Activated T-cell treated with anti-CD3 and anti-CD28 coated beads, Interleukin-2, amount 50 U/mL, for 4 hours (primary cell): Measurements from ENCODE around the gene GPR89B. TPM values are rescaled to one million over a fixed set of nuclear protein-coding genes. Genes with fewer than 3 reads are reported as not detected.
"Not testable (repeated sequence)": the region's sequence is repeated elsewhere in the genome, so short reads cannot be mapped to it uniquely, and the experiment has no call there.

Experiments
- ATAC-seq, 2 donors: fragments of 200-7000 bp; cut with Tn5 transposase; one replicate each; pipeline ENCODE4 v1.10.0; 2021
- DNase-seq: peaks from one replicate; pipeline ENCODE4 v3.0.0-alpha.2; 2020
- H3K27me3 Mint-ChIP-seq: one replicate; pipeline ENCODE4 v1.8.0; 2021; ENCODE audit warnings: low read depth, mixed read lengths
- H3K36me3 Mint-ChIP-seq: one replicate; pipeline ENCODE4 v1.8.0; 2022; ENCODE audit warnings: mixed read lengths; ENCODE audit not compliant: insufficient read depth
- H3K4me1 Mint-ChIP-seq: one replicate; pipeline ENCODE4 v1.8.0; 2021; ENCODE audit warnings: low read depth, mixed read lengths
- H3K4me3 Mint-ChIP-seq: one replicate; pipeline ENCODE4 v1.8.0; 2021; ENCODE audit warnings: mild to moderate bottlenecking, moderate library complexity, mixed read lengths
- H3K9me3 Mint-ChIP-seq: one replicate; pipeline ENCODE4 v1.8.0; 2021; ENCODE audit warnings: mixed read lengths
- total RNA-seq, 3 donors: library from RNA; stranded (reverse); gene quantifications; one replicate each; pipeline ENCODE4 v1.2.1, GENCODE V29; 2021

GPR89B gene
- 10 to 100 TPM; 12.2 to 15.6 (median 12.9) TPM for total RNA-seq

GRCh38 chr1:147928236-147929132, at the start of gene GPR89B:
GPR89B (plus strand) TSS chr1:147928420; CDS start chr1:147928537, 117 bp downstream.
- not testable (repeated sequence) for H3K9me3 Mint-ChIP-seq, H3K36me3 Mint-ChIP-seq, H3K27me3 Mint-ChIP-seq
- peaks cover 31% of the 10 kb centered on the region for H3K4me1 Mint-ChIP-seq
- peak within 1 kb of the TSS; percentile 85 for H3K4me3 Mint-ChIP-seq
- peak; percentile 99 for ATAC-seq
- DNase-seq, result peak; percentile 92

- DNase-seq (no peak), ATAC-seq (no peak)
- Mint-ChIP-seq H3K9me3 (peaks cover 6% of the 10 kb centered on the region), H3K4me1 (no peaks in the 10 kb centered on the region), H3K4me3 (no peak overlapping the region), H3K27me3 (peaks cover 14% of the 10 kb centered on the region), H3K36me3 (no peaks in the 10 kb centered on the region)
Measured at GRCh38 chr1:147879911-147880310, 48.3 kb upstream of the GPR89B start.

- no peak for DNase-seq
- Mint-ChIP-seq H3K4me1 (no peaks in the 10 kb centered on the region), H3K36me3 (no peaks in the 10 kb centered on the region), H3K4me3 (no peak overlapping the region), H3K9me3 (peaks cover 6% of the 10 kb centered on the region), H3K27me3 (peaks cover 12% of the 10 kb centered on the region)
- no peak for ATAC-seq
Measured at GRCh38 chr1:147882535-147882934, 45.7 kb upstream of the GPR89B start.

GRCh38 chr1:147890177-147890790, 37.9 kb upstream of the GPR89B start:
- ATAC-seq (peak; percentile 88 to 89), DNase-seq (peak; percentile 45)
- no peak overlapping the region for H3K4me3 Mint-ChIP-seq
- no peaks in the 10 kb centered on the region for H3K36me3 Mint-ChIP-seq
- no peaks in the 10 kb centered on the region for H3K4me1 Mint-ChIP-seq
- no peaks in the 10 kb centered on the region for H3K9me3 Mint-ChIP-seq
- H3K27me3 Mint-ChIP-seq, result peaks cover 3% of the 10 kb centered on the region

- H3K27me3 Mint-ChIP-seq, result peaks cover 3% of the 10 kb centered on the region
- ATAC-seq, result no peak
- no peaks in the 10 kb centered on the region for H3K9me3 Mint-ChIP-seq
- H3K36me3 Mint-ChIP-seq, result no peaks in the 10 kb centered on the region
- H3K4me1 Mint-ChIP-seq, result no peaks in the 10 kb centered on the region
- no peak for DNase-seq
- H3K4me3 Mint-ChIP-seq, result no peak overlapping the region
Measured at GRCh38 chr1:147891088-147891487, 37.1 kb upstream of the GPR89B start.

- Mint-ChIP-seq H3K36me3 (no peaks in the 10 kb centered on the region), H3K27me3 (no peaks in the 10 kb centered on the region), H3K4me1 (no peaks in the 10 kb centered on the region), H3K9me3 (no peaks in the 10 kb centered on the region), H3K4me3 (no peak overlapping the region)
- DNase-seq (no peak), ATAC-seq (no peak)
Measured at GRCh38 chr1:147892216-147892615, 36.0 kb upstream of the GPR89B start.

- Mint-ChIP-seq H3K27me3 (no peaks in the 10 kb centered on the region), H3K4me3 (no peak overlapping the region), H3K9me3 (no peaks in the 10 kb centered on the region), H3K36me3 (no peaks in the 10 kb centered on the region), H3K4me1 (no peaks in the 10 kb centered on the region)
- DNase-seq (peak; percentile 14), ATAC-seq (no peak)
Measured at GRCh38 chr1:147892731-147893214, 35.4 kb upstream of the GPR89B start.

GRCh38 chr1:147895123-147895522, 33.1 kb upstream of the GPR89B start:
- Mint-ChIP-seq H3K27me3 (no peaks in the 10 kb centered on the region), H3K9me3 (no peaks in the 10 kb centered on the region), H3K36me3 (no peaks in the 10 kb centered on the region), H3K4me3 (no peak overlapping the region), H3K4me1 (no peaks in the 10 kb centered on the region)
- DNase-seq (no peak), ATAC-seq (no peak)

- Mint-ChIP-seq H3K9me3 (no peaks in the 10 kb centered on the region), H3K27me3 (no peaks in the 10 kb centered on the region), H3K36me3 (no peaks in the 10 kb centered on the region), H3K4me3 (no peak overlapping the region), H3K4me1 (no peaks in the 10 kb centered on the region)
- DNase-seq (no peak), ATAC-seq (no peak)
Measured at GRCh38 chr1:147897029-147897752, 31.0 kb upstream of the GPR89B start.

GRCh38 chr1:147897789-147898188, 30.4 kb upstream of the GPR89B start:
- DNase-seq (no peak), ATAC-seq (no peak)
- no peaks in the 10 kb centered on the region for H3K4me1 Mint-ChIP-seq
- H3K27me3 Mint-ChIP-seq, result no peaks in the 10 kb centered on the region
- no peaks in the 10 kb centered on the region for H3K36me3 Mint-ChIP-seq
- H3K9me3 Mint-ChIP-seq, result no peaks in the 10 kb centered on the region
- H3K4me3 Mint-ChIP-seq, result no peak overlapping the region

GRCh38 chr1:147902253-147902845, 25.9 kb upstream of the GPR89B start, which contains the start of gene GJA8:
GJA8 (plus strand) TSS chr1:147902795; CDS start chr1:147907956, 5,161 bp downstream.
- no peak within 1 kb of the TSS for H3K4me3 Mint-ChIP-seq
- peaks cover 5% of the 10 kb centered on the region for H3K4me1 Mint-ChIP-seq
- no peaks in the 10 kb centered on the region for H3K36me3 Mint-ChIP-seq
- no peaks in the 10 kb centered on the region for H3K9me3 Mint-ChIP-seq
- DNase-seq (no peak), ATAC-seq (no peak)
- H3K27me3 Mint-ChIP-seq, result no peaks in the 10 kb centered on the region

GRCh38 chr1:147904726-147905125, 23.5 kb upstream of the GPR89B start:
- Mint-ChIP-seq H3K36me3 (no peaks in the 10 kb centered on the region), H3K27me3 (peaks cover 9% of the 10 kb centered on the region), H3K4me1 (peaks cover 5% of the 10 kb centered on the region), H3K9me3 (no peaks in the 10 kb centered on the region), H3K4me3 (no peak overlapping the region)
- no peak for DNase-seq
- no peak for ATAC-seq

- Mint-ChIP-seq H3K4me3 (no peak overlapping the region), H3K36me3 (no peaks in the 10 kb centered on the region), H3K4me1 (peaks cover 5% of the 10 kb centered on the region), H3K27me3 (peaks cover 9% of the 10 kb centered on the region), H3K9me3 (no peaks in the 10 kb centered on the region)
- ATAC-seq (no peak), DNase-seq (no peak)
Measured at GRCh38 chr1:147907786-147908509, 20.3 kb upstream of the GPR89B start.
